Progenitor cell of endocrine pancreas (in vitro differentiated cells): ENCODE data around the gene KSR1. TPM values are rescaled to one million over a fixed set of nuclear protein-coding genes. Genes with fewer than 3 reads are reported as not detected.

ENCODE experiments used
- DNase-seq: peaks from one replicate; pipeline ENCODE4 v3.0.0; 2021; ENCODE audit warnings: low spot score; ENCODE audit not compliant: unreplicated experiment
- H3K27ac Mint-ChIP-seq: 2 replicates; pipeline ENCODE4 v1.8.0; 2021; ENCODE audit warnings: mild to moderate bottlenecking, moderate library complexity, mixed read lengths
- H3K27me3 Mint-ChIP-seq: 2 replicates; pipeline ENCODE4 v1.8.0; 2021; ENCODE audit warnings: mixed read lengths
- H3K36me3 Mint-ChIP-seq: 2 replicates; pipeline ENCODE4 v1.8.0; 2022; ENCODE audit warnings: mixed read lengths; ENCODE audit not compliant: insufficient read depth
- H3K4me1 Mint-ChIP-seq: 2 replicates; pipeline ENCODE4 v1.8.0; 2021; ENCODE audit warnings: low read depth, mixed read lengths
- H3K4me3 Mint-ChIP-seq: 2 replicates; pipeline ENCODE4 v1.8.0; 2021; ENCODE audit warnings: low read depth, mild to moderate bottlenecking, moderate library complexity, mixed read lengths
- H3K9me3 Mint-ChIP-seq: 2 replicates; pipeline ENCODE4 v1.8.0; 2021; ENCODE audit warnings: low read depth, mixed read lengths
- total RNA-seq: library from RNA; stranded (reverse); gene quantifications from 2 replicates; pipeline ENCODE4 v1.2.1, GENCODE V29; 2021
- TF ChIP-seq, protein P1 (sequence below): fragments of 200-600 bp; sonication (generic); IDR thresholded peaks from one replicate; pipeline ENCODE4 v1.5.0; 2021; ENCODE audit warnings: antibody characterized with exemption, mild to moderate bottlenecking; ENCODE audit not compliant: unreplicated experiment

Gene KSR1
- total RNA-seq, 1 donor from 2014 or later = 70.1 TPM

GRCh38 chr17:27413792-27414191 is 42.5 kb upstream of the KSR1 start:
- H3K27ac Mint-ChIP-seq = no peak overlapping the region
- no peaks in the 10 kb centered on the region for H3K27me3 Mint-ChIP-seq
- H3K36me3 Mint-ChIP-seq = no peaks in the 10 kb centered on the region
- no peaks in the 10 kb centered on the region for H3K9me3 Mint-ChIP-seq
- TF ChIP-seq, protein P1, sequence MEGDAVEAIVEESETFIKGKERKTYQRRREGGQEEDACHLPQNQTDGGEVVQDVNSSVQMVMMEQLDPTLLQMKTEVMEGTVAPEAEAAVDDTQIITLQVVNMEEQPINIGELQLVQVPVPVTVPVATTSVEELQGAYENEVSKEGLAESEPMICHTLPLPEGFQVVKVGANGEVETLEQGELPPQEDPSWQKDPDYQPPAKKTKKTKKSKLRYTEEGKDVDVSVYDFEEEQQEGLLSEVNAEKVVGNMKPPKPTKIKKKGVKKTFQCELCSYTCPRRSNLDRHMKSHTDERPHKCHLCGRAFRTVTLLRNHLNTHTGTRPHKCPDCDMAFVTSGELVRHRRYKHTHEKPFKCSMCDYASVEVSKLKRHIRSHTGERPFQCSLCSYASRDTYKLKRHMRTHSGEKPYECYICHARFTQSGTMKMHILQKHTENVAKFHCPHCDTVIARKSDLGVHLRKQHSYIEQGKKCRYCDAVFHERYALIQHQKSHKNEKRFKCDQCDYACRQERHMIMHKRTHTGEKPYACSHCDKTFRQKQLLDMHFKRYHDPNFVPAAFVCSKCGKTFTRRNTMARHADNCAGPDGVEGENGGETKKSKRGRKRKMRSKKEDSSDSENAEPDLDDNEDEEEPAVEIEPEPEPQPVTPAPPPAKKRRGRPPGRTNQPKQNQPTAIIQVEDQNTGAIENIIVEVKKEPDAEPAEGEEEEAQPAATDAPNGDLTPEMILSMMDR = no peak
- no peak overlapping the region for H3K4me3 Mint-ChIP-seq
- no peak for DNase-seq
- H3K4me1 Mint-ChIP-seq = no peaks in the 10 kb centered on the region

GRCh38 chr17:27414271-27414670 is 42.0 kb upstream of the KSR1 start:
- TF ChIP-seq, protein P1 = no peak
- Mint-ChIP-seq H3K36me3 (no peaks in the 10 kb centered on the region), H3K4me3 (no peak overlapping the region)

DNA sequence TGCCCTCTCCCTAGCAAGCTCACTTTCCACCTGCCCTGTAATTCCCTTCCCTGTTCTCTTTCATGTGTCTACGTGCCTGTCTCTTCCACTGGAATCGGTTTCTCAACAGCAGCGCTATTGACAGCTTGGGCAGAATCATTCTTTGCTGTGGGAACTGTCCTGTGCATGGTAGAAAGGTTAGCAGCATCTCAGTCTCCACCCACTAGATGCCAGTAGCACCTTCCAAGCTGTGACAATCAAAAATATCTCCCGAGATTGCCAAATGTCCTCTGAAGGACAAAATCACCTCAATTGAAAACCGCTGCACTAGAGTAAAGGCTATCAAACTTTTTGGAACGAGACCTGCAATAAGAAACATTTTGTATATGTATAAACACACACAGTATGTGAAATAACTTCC is 41.6 kb upstream of the KSR1 start:
- no peaks in the 10 kb centered on the region for H3K27me3 Mint-ChIP-seq
- no peaks in the 10 kb centered on the region for H3K36me3 Mint-ChIP-seq
- TF ChIP-seq, protein P1 = no peak
- H3K4me1 Mint-ChIP-seq = no peaks in the 10 kb centered on the region
- H3K4me3 Mint-ChIP-seq = no peak overlapping the region
- no peak overlapping the region for H3K27ac Mint-ChIP-seq
- H3K9me3 Mint-ChIP-seq = no peaks in the 10 kb centered on the region
- DNase-seq = no peak

More at GRCh38 chr17:27414271-27414670, 42.0 kb upstream of the KSR1 start:
- no peak overlapping the region for H3K27ac Mint-ChIP-seq
- no peak for DNase-seq
- H3K4me1 Mint-ChIP-seq = no peaks in the 10 kb centered on the region
- H3K9me3 Mint-ChIP-seq = no peaks in the 10 kb centered on the region
- H3K27me3 Mint-ChIP-seq = no peaks in the 10 kb centered on the region

DNA sequence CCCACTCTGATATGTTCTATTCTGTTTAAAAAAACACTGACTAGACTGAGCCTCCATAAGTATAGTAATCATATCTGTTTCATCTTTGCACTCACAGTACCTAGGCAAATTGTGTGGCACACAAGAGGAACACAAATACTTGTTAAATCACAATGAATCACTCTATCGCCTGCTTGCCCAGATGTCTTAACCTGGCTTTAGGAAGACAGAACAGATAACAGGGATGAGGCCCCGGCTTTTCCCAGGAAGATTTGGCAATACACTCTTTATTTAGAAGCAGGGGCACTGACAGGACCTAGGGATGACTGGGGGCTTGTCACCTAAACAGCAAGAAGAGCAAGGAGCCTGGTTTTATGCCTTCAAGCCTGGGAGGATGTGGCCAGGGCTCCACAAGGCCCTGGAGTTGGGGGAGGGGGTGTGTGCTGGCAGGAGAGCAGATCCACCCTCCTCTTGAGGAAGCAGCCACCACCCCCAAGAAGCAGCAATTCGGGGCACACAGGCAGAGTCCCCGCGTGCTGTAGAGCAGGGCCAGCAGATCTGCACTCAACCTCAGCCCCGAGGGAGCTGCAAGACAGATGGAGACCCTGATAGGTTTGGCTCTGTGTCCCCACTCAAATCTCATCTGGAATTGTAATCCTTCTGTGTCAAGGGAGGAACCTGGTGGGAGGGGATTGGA is 41.0 kb upstream of the KSR1 start:
- H3K27me3 Mint-ChIP-seq = no peaks in the 10 kb centered on the region
- H3K4me1 Mint-ChIP-seq = no peaks in the 10 kb centered on the region
- no peaks in the 10 kb centered on the region for H3K9me3 Mint-ChIP-seq
- DNase-seq = no peak
- TF ChIP-seq, protein P1 = no peak
- H3K4me3 Mint-ChIP-seq = no peak overlapping the region
- no peak overlapping the region for H3K27ac Mint-ChIP-seq
- no peaks in the 10 kb centered on the region for H3K36me3 Mint-ChIP-seq

DNA sequence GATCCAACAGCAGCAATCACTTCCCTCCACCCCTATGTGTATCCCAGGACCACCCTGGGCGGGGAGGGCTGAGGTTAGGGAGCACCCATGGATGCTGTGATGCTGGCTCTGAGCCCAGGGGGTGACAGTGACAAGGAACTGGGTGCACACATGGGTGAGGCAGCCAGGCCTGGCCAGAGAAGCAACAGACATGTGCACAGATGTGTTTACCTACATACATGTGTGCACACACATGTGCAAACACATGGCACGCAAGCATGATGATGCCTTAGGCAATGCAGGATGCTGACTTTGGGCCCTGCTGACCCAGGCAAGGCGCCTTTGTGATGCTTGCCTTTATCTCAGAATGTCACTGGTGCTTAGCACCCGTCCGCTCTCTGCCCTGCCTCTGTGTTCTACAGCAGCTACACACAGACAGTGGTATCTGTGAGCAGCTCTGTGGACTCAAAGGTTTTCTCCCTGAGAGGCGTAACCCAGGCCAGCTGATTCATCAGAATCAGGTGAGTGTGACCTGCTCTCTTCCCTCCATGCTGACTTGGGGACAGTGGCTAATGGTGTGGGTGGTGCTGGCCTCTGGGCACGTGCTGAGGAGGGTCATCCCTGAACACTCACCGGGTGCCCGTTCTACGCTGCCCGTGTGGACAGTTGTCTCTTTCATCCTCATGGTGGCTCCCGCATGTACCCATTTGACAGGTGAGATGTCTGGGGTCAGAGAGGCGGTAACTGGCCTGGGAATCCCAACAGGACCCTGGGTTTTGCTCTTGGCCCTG is 38.5 kb upstream of the KSR1 start:
- Mint-ChIP-seq H3K4me1 (no peaks in the 10 kb centered on the region), H3K9me3 (no peaks in the 10 kb centered on the region), H3K4me3 (no peak overlapping the region), H3K36me3 (no peaks in the 10 kb centered on the region), H3K27ac (no peak overlapping the region), H3K27me3 (no peaks in the 10 kb centered on the region)
- DNase-seq = no peak
- TF ChIP-seq, protein P1 = no peak
